ENCODE results near the gene INSL3.

The INSL3 gene

GRCh38 chr19:17770613-17771012, 50.7 kb downstream of the INSL3 start:
- H3K27me3 ChIP-seq (ENCODE audit: control insufficient read depth in 1 of 2, insufficient read depth in 2 of 2, low read length in 2 of 2): no peaks in the 10 kb centered on the region
- H3K9me3 ChIP-seq (ENCODE audit: control insufficient read depth in 1 of 2, low read length in 2 of 2): no peaks in the 10 kb centered on the region
- H3K36me3 ChIP-seq (ENCODE audit: control insufficient read depth in 1 of 2, insufficient read depth in 2 of 2, low read length in 2 of 2): peaks cover 0 to 9% of the 10 kb centered on the region in 2 donors
- H3K4me3 ChIP-seq (ENCODE audit: low read depth in 1 of 2, low read length in 2 of 2): no peak overlapping the region
- H3K27ac ChIP-seq (ENCODE audit: low read depth, low read length): no peak overlapping the region
- H3K9ac ChIP-seq (ENCODE audit: low read depth in 1 of 2, low read length in 2 of 2): no peak overlapping the region
- H3K4me1 ChIP-seq (ENCODE audit: control insufficient read depth in 1 of 2, insufficient read depth in 2 of 2, low read length in 2 of 2): peaks cover 5 to 8% of the 10 kb centered on the region in 2 donors

- H3K27me3 ChIP-seq (ENCODE audit: control insufficient read depth in 1 of 2, insufficient read depth in 2 of 2, low read length in 2 of 2): no peaks in the 10 kb centered on the region
- no peak overlapping the region for H3K9ac ChIP-seq (ENCODE audit: low read depth in 1 of 2, low read length in 2 of 2)
- H3K9me3 ChIP-seq (ENCODE audit: control insufficient read depth in 1 of 2, low read length in 2 of 2): no peaks in the 10 kb centered on the region
- H3K4me3 ChIP-seq (ENCODE audit: low read depth in 1 of 2, low read length in 2 of 2): no peak overlapping the region
- peaks cover 0 to 9% of the 10 kb centered on the region in 2 donors for H3K36me3 ChIP-seq (ENCODE audit: control insufficient read depth in 1 of 2, insufficient read depth in 2 of 2, low read length in 2 of 2)
- H3K27ac ChIP-seq (ENCODE audit: low read depth, low read length): no peak overlapping the region
- H3K4me1 ChIP-seq (ENCODE audit: control insufficient read depth in 1 of 2, insufficient read depth in 2 of 2, low read length in 2 of 2): peaks cover 5 to 13% of the 10 kb centered on the region in 2 donors
Measured at GRCh38 chr19:17767559-17767958, 53.8 kb downstream of the INSL3 start.

GRCh38 chr19:17766543-17767131, 54.7 kb downstream of the INSL3 start:
- H3K36me3 ChIP-seq (ENCODE audit: control insufficient read depth in 1 of 2, insufficient read depth in 2 of 2, low read length in 2 of 2): peaks cover 0 to 5% of the 10 kb centered on the region in 2 donors
- peak overlapping the region in 1 of 2 donors; percentile 1 for H3K9ac ChIP-seq (ENCODE audit: low read depth in 1 of 2, low read length in 2 of 2)
- H3K27ac ChIP-seq (ENCODE audit: low read depth, low read length): peak overlapping the region; percentile 17
- H3K9me3 ChIP-seq (ENCODE audit: control insufficient read depth in 1 of 2, low read length in 2 of 2): no peaks in the 10 kb centered on the region
- no peaks in the 10 kb centered on the region for H3K27me3 ChIP-seq (ENCODE audit: control insufficient read depth in 1 of 2, insufficient read depth in 2 of 2, low read length in 2 of 2)
- H3K4me3 ChIP-seq (ENCODE audit: low read depth in 1 of 2, low read length in 2 of 2): no peak overlapping the region
- peaks cover 5 to 13% of the 10 kb centered on the region in 2 donors for H3K4me1 ChIP-seq (ENCODE audit: control insufficient read depth in 1 of 2, insufficient read depth in 2 of 2, low read length in 2 of 2)

Measured in duodenal mucosa (tissue), 2 donors.